Hematopoietic multipotent progenitor cell treated with erythropoietin and hydrocortisone succinate and interleukin-3 and kit ligand, for 4 days (in vitro differentiated cells): Measurements from ENCODE around the gene SLC23A3.
"Not testable (repeated sequence)": the region's sequence is repeated elsewhere in the genome, so short reads cannot be mapped to it uniquely, and the experiment has no call there.

Experiments used
- DNase-seq: peaks from one replicate; pipeline ENCODE4 v3.0.0-alpha.2; 2015

The SLC23A3 gene

DNA sequence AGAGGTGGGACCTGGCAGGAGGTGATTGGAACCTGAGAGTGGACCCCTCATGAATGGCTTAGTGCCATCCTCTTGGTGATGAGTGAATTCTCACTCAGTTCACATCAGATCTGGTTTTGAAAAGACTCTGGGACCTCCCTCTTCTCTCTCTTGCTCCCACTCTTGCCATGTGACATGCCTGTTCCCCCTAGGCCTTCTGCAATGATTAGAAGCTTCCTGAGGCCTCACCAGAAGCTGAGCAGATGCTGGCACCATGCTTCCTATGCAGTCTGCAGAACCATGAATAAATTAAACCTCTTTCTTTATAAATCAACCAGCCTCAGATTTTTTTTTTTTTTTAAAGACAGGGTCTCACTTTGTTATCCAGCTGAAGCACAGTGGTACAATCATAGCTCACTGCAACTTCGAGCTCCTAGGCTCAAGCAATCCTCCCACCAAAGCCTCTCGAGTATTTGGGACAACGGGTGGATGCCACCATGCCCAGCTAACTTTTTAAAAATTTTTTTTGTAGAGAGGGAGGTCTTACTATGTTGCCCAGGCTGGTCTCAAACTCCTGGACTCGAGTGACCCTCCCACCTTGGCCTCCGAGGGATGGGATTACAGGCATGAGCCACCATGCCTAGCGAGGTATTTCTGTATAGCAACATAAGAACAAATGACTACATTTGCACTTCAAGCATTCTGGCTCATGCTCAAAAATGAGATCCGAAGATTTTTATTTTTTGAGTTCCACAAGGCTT lies 34.8 kb upstream of the SLC23A3 start:
- no peak for DNase-seq

DNA sequence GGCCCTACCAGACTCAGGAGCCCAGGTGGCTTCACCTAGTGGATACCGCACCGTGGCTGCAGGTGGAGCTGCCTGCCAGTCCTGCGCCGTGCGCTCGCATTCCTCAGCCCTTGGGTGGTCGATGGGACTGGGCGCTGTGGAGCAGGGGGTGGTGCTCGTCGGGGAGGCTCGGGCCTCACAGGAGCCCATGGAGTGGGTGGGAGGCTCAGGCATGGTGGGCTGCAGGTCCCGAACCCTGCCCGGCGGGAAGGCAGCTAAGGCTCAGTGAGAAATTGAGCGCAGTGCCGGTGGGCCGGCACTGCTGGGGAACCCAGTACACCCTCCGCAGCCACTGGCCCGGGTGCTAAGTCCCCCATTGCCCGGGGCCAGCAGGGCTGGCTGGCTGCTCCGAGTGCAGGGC lies 31.5 kb upstream of the SLC23A3 start:
- DNase-seq = not testable (repeated sequence)

DNA sequence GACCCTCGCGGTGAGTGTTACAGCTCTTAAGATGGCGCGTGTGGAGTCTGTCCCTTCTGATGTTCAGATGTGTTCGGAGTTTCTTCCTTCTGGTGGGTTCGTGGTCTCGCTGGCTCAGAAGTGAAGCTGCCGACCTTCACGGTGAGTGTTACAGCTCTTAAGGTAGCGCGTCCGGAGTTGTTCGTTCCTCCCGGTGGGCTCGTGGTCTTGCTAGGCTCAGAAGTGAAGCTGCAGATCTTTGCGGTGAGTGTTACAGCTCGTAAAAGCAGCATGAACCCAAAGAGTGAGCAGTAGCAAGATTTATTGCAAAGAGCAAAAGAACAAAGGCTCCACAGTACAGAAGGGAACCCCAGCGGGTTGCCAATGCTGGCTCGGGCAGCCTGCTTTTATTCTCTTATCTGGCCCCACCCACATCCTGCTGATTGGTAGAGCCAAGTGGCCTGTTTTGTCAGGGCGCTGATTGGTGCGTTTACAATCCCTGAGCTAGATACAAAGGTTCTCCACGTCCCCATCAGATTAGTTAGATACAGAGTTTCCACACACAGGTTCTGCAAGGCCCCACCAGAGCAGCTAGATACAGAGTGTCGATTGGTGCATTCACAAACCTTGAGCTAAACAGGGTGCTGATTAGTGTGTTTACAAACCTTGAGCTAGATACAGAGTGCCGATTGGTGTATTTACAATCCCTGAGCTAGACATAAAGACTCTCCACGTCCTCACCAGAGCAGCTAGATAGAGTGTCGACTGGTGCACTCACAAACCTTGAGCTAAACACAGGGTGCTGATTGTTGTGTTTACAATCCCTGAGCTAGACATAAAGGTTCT lies 30.9 kb upstream of the SLC23A3 start:
- DNase-seq = not testable (repeated sequence)

DNA sequence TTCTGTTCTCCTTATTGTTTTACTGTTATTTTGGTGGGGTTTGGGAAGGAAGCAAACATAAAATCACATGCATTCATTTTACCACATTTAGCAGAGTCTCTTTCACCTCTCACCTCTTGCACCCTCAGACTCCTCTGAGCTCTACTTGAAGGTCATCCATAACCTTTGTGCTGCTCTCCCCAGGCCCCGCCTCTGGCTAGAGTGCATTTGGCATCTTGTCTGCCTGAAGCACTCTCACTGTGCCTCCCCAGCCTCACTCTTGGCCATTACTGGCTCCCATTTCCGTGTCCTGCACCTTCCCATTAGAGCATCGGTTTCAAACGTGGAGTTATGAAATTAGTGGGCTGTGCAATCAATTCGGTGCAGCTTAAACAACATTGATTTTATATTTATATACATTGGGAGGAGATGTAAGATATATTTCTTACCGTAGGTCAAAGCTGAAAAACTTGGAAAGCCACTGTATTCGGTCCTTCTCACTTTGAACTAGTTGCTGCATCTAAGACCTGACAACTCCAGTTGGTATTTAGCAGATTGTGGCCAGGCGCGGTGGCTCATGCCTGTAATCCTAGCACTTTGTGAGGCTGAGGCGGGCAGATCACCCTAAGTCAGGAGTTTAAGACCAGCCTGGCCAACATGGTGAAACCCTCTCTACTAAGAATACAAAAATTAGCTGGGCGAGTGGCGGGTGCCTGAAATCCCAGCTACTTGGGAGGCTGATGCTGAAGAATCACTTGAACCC lies 29.8 kb upstream of the SLC23A3 start:
- DNase-seq = no peak

DNA sequence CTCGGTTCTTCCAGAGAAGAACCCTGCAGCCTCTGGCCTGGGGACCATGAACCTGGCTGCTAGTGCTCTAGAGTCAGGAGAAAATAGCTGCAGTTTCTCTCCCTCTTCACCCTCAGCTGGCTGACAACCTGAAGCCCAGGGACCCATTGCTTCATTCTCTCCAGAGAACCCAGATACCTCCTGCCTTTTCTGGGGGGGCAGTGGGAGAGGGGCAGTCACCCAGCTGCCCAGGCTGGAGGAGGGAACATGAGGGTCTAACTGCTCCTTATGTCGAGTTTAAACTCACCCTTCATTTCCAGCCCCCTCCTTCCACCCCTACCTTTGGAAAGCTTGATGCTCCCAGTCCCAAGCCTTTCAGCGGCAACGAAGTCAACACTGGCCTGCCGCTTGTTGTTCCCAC lies 29.1 kb upstream of the SLC23A3 start:
- DNase-seq = no peak

GRCh38 chr2:219197388-219197787 lies 27.6 kb upstream of the SLC23A3 start:
- DNase-seq = no peak

DNA sequence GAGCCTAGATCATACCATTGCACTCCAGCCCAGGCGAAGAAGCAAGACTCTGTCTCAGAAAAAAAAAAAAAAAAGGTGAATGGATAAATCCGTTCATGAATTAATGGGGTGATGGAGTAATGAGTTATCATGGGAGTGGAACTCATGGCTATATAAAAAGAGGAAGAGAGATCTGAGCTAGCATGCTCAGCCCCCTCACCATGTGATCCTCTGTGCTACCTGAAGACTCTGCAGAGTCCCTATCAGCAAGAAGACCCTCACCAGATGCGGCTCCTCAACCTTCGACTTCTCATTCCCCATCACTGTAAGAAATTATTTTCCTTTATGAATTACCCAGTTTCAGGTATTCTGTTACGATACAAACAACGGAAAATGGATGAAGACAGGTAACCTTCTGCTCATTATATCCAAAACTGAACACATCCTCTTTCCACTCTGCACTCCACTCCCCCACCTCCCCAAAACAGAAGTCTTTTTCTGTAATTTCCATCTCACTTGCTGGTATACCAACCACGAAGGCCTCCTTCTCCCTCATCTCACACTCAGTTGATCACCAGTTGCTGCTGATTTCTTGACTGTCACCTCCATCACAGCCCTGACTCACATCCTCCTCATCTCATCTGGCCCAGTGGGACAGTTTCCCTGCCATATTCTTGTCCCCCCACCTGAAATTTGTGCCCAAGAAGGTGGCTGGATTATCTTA lies 17.1 kb upstream of the SLC23A3 start:
- DNase-seq = no peak

- DNase-seq = no peak
Measured at GRCh38 chr2:219184121-219184520, 14.3 kb upstream of the SLC23A3 start.

DNA sequence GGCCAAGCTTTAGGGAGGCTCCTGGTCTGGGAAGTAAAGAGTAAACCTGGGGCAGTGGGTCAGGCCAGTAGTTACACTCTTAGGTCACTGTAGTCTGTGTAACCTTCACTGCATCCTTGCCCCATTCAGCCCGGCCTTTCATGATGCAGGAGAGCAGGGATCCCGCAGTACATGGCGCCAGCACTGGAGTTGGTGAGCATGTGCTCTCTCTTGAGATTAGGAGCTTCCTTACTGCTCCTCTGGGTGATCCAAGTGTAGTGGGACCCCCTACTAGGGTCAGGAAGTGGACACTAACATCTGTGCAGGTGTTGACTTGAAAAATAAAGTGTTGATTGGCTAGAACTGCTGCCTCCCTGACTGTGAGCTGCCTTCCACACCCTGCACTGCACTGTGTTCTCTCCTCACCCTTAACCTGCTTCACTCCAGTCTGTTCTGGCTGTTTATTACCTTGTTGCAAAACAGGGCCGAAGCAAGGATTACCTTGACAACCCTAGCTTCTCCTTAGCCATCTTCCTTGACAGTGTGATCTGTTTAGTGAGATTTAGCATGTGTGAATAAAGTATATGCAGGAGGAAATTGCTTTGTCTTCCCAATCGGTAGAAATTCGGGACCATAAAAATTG lies 13.4 kb upstream of the SLC23A3 start:
- DNase-seq = no peak

GRCh38 chr2:219182331-219183150 lies 12.7 kb upstream of the SLC23A3 start:
- peak; percentile 41 for DNase-seq

DNA sequence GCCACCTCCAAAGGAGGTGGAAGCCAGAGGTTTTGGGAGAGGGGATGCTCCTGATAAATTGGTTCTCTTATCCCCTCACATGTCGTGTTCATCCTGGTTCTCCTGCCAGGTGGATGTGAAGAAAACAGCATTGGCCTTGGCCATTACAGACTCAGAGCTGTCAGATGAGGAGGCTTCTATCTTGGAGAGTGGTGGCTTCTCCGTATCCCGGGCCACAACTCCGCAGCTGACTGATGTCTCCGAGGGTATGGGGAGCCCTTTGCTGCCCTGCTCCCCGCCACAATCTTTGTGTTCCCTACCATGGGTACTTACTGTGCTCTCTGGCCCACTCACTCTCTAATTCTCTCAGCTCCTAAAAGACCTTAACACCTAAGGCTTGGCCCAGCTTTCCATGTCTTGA lies 11.7 kb upstream of the SLC23A3 start:
- no peak for DNase-seq

DNA sequence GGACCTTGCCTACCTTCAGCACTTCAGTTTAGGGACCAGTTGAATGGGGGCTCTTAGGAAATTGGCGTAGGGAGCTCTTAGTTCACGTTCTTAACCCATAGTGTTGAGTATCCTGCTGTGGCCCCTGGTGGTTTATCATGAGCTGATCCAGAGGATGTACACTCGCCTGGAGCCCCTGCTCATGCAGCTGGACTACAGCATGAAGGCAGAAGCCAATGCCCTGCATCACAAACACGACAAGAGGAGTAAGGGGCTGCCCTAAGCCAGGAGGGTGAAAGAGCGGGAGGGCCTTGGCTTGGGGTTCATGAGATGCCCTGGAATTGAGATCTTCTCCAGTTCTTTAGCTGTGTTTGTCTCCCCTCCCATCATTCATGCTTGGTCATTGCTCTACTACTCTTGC lies 11.1 kb upstream of the SLC23A3 start:
- DNase-seq = no peak

DNA sequence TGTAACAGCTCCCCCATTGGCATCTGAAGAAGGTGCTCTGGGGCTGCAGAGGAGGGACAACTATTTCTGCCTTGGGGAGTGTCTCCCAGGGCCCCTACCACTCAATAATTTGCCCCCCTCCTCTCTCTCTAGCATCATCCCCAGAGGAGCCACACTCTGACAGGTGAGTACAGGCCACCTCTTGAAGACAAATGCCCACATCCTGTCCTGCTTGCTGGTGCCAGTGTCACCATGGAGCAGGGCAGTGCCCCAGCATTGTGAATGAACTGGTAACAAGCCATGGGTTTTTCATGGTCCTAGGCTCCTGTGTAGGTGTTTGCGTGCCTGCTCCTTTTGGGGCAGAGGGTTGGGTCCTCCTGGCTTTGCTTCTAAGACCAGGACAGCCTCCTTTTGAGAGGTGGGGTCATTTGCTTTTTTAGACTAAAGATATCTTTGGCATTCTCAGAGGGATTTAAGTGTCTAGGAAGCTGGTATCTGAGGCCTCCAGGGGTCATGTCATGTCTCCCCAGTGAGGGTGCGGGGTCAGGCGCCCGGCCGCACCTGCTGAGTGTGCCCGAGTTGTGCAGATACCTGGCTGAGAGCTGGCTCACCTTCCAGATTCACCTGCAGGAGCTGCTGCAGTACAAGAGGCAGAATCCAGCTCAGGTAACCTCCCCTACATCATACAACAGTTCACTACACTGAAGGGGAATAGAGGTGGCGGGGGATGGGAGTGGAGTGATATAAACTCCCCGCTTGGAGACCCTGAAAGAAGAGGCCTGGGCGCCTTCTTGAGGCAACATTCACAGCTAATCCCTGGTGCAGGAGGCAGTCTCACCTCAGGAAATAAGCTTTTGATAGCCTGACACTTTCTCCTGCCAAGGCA lies 10.0 kb upstream of the SLC23A3 start:
- no peak for DNase-seq

- peak; percentile 68 for DNase-seq
Measured at GRCh38 chr2:219178377-219179175, 8.7 kb upstream of the SLC23A3 start.

GRCh38 chr2:219177552-219178376 lies 7.9 kb upstream of the SLC23A3 start, which contains the start of gene RETREG2:
TSS of gene RETREG2 (plus strand) at chr2:219178275. CDS start at chr2:219178353, 78 bp downstream.
- peak; percentile 95 for DNase-seq

DNA sequence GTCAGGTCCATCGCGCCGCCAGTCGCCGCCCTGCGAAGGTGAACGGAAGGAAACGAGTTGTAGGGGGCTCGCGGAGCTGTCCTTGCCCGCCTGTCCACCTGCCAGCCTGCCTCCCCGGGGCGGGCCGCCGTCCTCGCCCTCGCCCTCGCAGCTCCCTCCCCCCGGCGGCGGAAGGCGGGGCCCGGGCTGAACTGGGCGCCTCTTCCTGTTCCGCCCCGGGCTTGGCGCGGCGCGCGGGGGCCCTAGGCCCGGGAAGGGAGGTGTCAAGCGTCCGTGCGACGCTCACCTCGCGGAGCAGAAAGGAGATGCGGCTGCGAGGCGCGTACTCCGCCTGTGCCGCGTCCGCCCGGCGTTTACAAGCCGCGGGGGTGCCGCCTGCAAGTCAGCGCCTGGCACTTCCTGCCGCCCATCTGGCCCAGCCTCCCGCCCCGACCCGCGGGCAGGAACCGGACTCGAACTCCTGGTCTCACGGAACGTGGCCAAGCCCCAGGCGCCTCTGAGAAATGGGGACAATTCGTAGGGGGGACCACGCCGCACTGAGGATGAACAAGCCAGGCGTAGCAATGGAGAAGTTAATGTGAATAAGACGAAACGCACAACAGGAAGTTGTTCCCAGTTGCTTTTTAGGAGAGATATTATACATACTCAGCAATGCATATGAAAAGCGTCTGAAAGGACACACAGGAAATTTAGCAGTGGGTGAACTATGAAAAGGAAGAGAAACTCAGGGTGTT lies 7.2 kb upstream of the SLC23A3 start, which contains the start of gene CNPPD1:
Gene CNPPD1 (minus strand): TSS at position 108 of the 734 bp plus-strand sequence. CDS start 97 bp downstream, at position 11.
- DNase-seq = peak; percentile 95
